Measurements from ENCODE around the gene ITGB3BP. TPM values are rescaled to one million over a fixed set of nuclear protein-coding genes. Genes with fewer than 3 reads are reported as not detected.

Gene ITGB3BP
- total RNA-seq, 1 donor, result 18.1 TPM

DNA sequence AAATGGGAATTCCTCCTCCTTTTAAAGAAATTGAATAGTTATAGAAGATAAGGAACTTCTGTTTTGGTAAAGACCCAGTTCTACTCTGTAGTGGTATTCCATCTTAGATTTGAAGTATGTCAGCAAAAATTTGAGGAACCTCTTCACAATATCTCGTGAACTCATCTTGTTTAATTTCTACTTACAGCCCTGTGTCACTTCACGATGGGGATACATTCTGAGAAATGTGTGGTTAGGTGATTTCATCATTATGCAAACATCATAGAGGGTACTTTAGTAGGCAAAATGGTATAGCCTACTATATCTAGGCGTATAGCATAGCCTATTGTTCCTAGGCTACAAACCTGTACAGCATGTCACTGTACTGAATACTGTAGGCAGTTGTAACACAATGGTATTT, 119.6 kb downstream of the ITGB3BP start:
- no peak overlapping the region for H3K4me3 ChIP-seq (ENCODE audit: low read depth, low read length)
- TF ChIP-seq, protein P1, sequence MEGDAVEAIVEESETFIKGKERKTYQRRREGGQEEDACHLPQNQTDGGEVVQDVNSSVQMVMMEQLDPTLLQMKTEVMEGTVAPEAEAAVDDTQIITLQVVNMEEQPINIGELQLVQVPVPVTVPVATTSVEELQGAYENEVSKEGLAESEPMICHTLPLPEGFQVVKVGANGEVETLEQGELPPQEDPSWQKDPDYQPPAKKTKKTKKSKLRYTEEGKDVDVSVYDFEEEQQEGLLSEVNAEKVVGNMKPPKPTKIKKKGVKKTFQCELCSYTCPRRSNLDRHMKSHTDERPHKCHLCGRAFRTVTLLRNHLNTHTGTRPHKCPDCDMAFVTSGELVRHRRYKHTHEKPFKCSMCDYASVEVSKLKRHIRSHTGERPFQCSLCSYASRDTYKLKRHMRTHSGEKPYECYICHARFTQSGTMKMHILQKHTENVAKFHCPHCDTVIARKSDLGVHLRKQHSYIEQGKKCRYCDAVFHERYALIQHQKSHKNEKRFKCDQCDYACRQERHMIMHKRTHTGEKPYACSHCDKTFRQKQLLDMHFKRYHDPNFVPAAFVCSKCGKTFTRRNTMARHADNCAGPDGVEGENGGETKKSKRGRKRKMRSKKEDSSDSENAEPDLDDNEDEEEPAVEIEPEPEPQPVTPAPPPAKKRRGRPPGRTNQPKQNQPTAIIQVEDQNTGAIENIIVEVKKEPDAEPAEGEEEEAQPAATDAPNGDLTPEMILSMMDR (IDR thresholded peaks at IDR 0.05; ENCODE audit: insufficient read depth, low read depth, low read length), result no peak
- no peak for DNase-seq (ENCODE audit: low read depth)

DNA sequence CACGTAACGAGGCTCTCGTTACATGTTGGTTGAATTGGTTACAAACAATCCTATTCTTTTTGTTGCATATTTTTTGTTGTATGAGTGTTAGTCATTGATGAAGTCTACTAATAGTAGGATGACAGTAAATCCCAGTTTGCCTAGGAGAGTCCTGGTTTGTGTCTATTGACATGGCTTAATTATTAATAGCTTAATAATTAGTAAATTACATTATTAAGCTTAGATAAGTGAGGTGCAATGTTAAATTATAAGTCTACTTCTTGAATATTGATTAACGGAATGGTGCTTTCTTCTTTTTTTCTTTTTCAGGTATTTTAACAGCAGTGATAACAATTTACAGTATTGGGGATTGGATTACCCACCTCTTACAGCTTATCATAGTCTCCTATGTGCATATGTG, 121.1 kb downstream of the ITGB3BP start:
- TF ChIP-seq, protein P1 (IDR thresholded peaks at IDR 0.05; ENCODE audit: insufficient read depth, low read depth, low read length), result no peak
- DNase-seq (ENCODE audit: low read depth), result no peak
- no peak overlapping the region for H3K4me3 ChIP-seq (ENCODE audit: low read depth, low read length)

Small RNAs within 50 kb of the gene (small RNA-seq; reads per million reads assigned to genes)
- gene RF02105 (not detected), gene RF02106 (not detected), gene RF02107 (not detected), gene RF02108 (not detected), gene RF02109 (not detected), gene RF02110 (not detected), gene RN7SL488P (not detected), gene RNU7-123P (not detected)

Other genes starting within 250 kb of the ITGB3BP start
- gene FOXD3, start 200.7 kb downstream of the ITGB3BP start, total RNA-seq, result not detected in 2 replicates
- 8.7 and 13.0 TPM in 2 replicates for gene ALG6, start 155.6 kb downstream of the ITGB3BP start, total RNA-seq
- 4.2 and 6.5 TPM in 2 replicates for gene EFCAB7, start 300 bp upstream of the ITGB3BP start, total RNA-seq
- gene PGM1, start 70.2 kb upstream of the ITGB3BP start, total RNA-seq, result 48.6 and 62.2 TPM in 2 replicates

Measured in fibroblast of villous mesenchyme (primary cell).